OCI-LY1 (cell line): ENCODE data around the gene PLA2G4B.

Experiments used
- EZH2 ChIP-seq: fragments of 200-600 bp; sonication (generic), shearing (Covaris generic); IDR thresholded peaks from 2 replicates; pipeline ENCODE4 v1.8.0; 2017; ENCODE audit warnings: borderline replicate concordance, mixed run types, mild to moderate bottlenecking, antibody characterized with exemption, low read length, moderate library complexity, mixed read lengths
- TF ChIP-seq, protein P1 (sequence below): fragments of 200-600 bp; sonication (generic), shearing (Covaris generic); IDR thresholded peaks from 2 replicates; pipeline ENCODE4 v1.5.1; 2017; ENCODE audit warnings: mild to moderate bottlenecking, antibody characterized with exemption, low read length, moderate library complexity, mixed read lengths

DNA sequence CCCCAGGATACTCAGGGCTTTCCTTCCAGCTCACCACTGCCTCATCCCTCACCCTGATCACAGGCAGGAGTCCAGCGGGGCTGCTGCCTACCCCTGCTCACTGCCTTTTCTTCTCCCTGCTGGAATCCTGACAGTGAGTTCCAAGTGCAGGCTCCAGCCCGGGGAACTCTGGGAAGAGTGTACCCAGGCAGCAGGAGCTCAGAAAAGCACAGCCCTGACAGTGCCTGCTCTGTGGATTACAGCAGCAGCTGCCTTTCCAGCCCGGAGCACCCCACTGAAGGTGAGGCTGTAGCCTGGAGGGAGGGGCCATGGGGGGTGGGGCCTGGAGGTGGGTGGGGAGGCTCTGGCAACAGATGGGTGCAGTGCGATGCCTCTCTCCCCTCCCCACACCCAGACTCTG, 16.8 kb upstream of the PLA2G4B start:
- TF ChIP-seq, protein P1, sequence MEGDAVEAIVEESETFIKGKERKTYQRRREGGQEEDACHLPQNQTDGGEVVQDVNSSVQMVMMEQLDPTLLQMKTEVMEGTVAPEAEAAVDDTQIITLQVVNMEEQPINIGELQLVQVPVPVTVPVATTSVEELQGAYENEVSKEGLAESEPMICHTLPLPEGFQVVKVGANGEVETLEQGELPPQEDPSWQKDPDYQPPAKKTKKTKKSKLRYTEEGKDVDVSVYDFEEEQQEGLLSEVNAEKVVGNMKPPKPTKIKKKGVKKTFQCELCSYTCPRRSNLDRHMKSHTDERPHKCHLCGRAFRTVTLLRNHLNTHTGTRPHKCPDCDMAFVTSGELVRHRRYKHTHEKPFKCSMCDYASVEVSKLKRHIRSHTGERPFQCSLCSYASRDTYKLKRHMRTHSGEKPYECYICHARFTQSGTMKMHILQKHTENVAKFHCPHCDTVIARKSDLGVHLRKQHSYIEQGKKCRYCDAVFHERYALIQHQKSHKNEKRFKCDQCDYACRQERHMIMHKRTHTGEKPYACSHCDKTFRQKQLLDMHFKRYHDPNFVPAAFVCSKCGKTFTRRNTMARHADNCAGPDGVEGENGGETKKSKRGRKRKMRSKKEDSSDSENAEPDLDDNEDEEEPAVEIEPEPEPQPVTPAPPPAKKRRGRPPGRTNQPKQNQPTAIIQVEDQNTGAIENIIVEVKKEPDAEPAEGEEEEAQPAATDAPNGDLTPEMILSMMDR: no peak
- TF ChIP-seq EZH2: no peak
